NCI-H1694 treated with DMSO at 0.1 percent for 48 hours (cell line): ENCODE results near the gene SPSB4.

ENCODE experiments used
- DNase-seq: peaks from one replicate; lab custom pipeline; 2025; lab: John Stamatoyannopoulos, UW

Gene SPSB4

DNA sequence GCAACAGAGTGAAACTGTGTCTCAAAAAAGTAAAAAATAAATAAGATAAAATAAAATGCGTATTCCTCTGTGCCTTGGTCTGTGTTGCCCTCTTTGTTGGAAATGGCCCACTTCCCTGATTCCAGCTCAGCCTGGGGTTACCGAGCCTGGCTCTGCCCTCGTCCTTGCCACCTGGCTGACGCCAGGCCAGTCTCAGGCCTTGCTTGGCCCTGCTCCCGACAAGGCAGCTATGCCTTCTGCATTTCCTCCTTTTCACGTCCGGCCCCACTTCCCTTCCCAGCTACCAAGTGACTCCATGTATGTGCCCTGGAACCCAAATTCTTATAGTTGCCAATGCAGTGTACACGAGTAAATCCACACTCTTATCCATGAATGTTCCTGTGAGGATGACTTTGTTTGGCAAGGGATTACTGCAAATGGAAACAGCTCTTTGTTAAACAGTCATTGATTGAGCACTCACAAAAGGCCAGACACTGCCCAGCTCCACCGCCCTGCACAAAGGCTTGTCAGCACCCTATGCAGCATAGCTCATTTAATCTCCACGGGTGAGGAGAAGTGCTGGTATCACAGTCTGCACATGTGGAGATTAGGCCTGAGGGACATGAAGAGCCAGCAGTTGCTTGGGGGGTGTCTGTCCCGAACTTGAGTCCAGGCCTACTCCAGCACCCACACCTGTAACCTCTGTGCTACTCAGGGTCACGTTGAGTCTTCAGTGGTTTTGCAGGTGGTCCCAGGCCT lies 25.1 kb downstream of the SPSB4 start:
- DNase-seq = no peak

DNA sequence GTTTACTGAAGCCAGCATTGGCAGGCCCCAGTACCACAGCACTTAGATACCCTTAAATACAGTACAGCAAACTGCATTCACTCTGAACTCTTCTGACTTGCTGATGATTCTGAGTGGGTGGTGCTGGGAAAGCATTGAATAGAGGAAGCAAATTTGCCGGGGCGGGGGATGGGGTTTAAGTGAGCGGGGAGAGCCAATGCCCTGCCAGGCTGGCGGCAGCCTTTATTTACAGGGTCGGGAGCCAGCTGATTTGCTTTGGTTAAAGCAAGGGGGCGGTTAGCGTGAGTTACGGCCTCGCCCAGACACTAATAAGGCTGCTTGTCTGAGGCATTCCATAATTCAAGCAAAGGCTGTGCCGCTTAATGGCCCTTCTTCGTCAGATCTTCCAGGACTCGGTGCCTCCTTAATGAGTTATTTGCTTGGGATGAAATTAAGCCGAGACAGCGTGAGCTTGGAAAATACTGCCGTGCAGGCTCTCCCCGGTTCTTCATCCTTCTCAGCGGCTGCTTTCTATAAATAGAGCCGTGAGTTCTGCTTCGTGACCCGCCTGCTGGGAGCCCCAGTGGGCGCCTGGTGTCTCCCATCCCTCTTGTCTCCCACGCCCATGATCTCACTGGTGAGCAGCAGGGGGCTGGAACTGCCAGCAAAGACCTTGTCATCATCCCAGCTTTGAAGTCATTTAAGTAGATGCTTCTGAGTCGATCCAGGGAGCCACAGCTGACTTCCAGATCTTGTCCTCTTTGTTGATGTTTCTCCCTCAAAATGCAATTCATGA lies 25.8 kb downstream of the SPSB4 start:
- peak; percentile 18 for DNase-seq

DNA sequence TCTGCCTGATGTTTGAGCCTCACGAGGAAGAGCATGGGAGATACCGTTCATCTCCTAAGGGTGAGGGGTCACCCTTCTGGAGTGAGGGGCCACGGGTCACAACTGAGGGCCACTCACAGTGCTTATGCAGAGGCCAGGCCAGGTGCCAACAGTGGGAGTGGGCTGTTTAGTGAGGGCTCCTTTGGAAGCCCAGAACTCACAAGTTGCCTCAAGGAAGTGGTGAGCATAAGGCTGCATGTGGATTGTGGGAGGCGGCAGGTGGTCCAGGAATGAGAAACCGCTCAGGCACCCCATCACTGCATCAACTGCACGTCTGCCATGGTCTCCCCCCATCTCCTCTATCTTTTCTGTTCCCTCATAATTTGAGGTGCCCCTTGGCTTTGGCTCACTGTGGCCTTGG lies 26.5 kb downstream of the SPSB4 start:
- DNase-seq = no peak

DNA sequence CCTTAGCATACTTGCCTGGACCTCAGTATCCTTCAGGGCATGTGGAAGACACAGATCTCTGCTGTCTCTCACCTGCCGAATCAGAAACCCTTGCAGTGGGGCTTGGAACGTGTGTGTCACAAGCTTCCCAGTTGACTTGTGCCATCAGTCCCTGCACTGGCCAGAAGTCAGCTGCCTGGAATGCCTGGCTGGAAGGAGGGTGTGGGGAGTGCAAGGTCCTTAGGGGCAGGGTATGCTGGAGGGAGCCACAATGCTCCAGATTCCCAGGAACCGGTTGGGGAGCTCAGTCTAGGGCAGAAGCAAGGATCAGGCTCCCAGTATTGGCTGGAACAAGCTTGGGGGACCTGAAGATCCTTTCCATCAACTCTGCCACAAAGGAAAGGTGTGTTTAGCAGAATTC lies 27.1 kb downstream of the SPSB4 start:
- no peak for DNase-seq

DNA sequence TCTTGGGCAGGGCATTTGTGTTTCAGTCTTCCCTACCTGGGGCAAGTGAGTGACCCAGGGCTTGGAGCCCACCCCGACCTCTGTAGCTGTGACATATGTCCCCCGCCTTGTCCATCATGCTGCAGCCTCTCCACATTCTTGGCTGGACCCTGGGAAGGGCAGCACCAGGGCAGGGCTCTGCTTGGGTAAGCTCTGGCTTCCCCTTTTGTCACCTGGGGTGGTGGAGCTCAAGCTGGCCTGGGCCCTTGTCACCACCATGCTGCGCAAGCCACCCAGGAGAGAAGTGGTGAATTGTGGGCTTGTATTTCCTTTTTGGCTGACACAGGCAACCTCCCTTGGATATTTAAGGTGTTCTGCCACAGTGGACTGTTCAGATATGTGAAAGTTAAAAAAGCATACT lies 29.3 kb downstream of the SPSB4 start:
- DNase-seq = no peak

DNA sequence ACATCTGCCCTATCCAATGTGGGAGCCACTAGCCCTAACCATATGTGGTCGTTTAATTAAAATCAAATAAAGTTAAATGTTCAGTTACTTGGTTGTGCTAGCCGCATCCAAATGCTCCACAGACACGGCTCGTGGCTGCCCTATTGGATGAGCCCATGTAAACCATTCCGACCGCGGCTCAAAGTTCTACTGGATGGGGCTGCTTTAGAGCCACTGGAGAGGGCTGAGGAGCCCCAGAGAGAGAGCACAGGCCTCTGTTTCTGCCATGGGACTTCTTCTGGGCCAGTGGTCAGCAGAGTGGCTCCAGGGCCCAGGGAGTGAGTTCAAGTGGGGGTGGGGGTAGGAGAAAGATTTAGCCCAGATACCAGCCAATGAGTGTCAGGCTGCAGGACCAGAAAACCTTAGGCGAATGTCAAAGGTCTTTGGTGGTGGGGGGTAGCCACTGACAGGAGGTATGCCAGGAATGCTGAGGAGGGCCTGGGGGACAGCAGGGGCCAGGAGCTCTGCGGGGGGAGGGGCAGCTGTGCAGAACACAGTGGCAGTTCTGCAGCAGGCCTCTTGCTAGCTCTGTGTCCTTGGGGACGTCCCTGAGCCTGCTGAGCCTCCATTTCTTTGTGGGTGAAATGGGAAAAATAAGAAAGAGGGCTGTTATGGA lies 30.1 kb downstream of the SPSB4 start:
- no peak for DNase-seq

DNA sequence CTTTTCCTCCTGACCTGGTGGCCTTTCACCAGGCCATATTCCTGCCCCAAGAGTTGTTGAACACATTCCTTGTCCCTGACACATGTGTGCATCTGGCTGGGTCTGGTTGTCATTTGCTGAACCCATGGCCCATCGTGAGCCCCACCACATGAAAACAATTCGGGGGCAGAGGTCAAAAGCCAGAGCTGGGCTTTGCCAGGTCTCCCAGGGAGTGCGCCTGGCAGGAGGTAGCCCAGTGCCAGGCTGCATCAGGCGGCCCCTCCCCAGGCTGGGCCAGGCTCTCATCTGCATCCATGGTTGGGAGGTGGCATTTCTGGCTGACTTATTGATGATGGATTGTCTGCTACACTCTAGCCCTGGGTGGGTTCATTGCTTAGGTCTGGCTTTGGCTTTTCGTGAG lies 30.9 kb downstream of the SPSB4 start:
- no peak for DNase-seq

DNA sequence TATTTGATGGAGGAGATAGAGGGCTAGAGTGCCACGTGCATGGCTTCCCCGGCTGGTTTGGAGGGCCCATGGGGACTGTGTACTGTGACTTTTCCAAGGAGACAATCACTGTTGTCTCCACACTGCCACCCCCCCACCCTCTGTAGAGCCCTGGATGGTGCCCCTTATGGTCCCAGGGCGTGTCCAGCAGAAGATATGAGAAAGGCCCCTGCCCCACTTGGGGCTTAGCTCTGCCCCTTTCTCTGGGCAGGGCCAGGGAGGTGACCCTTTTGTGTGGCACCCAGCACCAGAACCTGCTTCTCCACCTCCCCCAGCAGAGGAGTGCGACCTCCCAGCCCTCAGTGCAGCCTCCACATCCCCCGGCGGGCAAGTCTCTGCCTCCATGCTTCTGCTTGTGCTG lies 32.1 kb downstream of the SPSB4 start:
- no peak for DNase-seq

DNA sequence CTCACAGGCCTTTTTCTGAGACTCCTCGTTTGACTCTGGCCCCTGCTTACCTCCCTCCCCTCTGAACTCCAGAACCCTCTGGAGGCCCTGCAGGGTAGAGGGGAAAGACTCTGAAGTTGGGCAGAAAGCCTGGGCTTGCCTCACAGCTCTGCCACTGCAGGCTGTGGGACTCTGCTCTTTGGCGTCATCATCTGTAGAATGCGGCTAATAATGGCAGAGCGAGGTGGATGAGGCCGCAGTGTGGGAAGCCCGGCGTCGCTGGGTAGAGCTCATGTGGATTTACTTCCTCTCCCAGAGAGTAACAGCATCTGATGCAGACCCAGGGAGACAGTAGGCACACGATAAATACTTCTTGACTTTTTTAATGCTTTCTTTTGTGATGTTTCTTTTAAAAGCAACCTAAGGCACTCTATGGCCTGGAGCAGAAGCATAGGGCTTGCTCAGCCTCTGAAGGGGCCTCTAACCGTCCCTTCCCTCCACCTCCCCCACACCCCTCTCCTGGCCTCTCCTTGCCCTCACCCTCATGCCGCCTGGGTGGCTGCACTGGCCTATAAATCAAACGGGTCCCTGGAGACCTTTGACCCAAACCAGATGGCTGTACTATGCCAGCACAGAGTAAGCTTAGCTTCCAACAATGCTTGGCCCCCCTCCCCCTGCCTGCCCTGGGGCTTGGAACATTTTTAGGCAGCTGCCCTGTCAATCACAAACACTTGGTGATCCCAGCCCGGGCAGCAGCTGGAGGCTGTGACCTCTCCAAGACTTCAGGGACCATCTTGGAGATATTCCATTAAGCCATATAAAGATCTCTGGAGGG lies 32.9 kb downstream of the SPSB4 start:
- no peak for DNase-seq

DNA sequence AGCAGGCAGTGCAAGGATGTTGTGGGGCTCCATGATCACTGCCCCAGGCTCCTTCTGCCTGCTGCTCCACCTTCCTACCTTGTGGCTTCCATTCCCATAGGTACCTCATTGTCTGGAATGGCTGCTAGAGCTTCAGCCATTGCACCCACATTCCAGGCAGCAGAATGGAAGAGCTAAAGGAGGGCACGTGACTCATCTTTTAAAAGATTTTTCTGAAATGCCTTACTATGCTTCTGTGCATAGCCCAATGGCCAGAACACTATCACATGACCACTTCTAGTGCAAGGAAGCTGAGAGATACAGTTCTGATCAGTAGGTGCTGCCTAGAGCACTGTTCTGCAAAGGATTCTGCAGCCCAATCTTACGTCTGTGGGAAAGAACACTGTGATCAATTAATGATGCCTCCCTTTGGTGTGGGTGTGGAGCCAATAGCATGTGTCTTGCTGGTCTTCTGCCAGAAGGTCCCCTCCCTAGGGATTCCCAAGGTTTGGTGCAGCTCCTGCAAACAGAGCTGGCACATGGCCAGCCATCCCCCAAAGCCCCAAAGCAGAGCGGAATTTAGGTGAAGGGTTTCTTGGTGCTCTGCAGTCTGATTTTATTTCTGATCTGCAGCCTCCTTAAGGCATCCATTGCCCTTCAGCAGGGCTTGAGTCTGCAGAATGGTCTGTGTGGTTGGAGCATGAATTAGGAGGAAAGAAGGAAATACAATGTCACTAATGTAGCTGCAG lies 34.4 kb downstream of the SPSB4 start:
- no peak for DNase-seq

DNA sequence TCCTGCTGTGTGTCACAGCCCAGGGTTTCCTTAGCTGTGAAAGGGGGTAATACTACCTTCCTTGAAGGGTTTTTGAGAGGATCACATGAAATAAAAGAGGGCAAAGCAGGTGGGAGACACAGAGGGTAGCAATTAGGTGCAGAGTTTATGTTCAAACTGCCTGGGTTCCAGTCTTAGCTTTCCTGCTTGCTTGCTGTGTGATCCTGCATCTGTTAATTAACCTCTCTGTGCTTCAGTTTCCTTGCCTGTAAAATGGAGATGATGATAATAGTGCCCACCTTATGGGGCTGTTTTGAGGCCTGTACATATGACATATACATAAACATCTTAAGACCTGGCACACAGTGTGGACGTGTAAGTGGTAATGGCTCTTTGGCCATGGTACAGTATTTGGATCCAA lies 35.0 kb downstream of the SPSB4 start:
- no peak for DNase-seq

DNA sequence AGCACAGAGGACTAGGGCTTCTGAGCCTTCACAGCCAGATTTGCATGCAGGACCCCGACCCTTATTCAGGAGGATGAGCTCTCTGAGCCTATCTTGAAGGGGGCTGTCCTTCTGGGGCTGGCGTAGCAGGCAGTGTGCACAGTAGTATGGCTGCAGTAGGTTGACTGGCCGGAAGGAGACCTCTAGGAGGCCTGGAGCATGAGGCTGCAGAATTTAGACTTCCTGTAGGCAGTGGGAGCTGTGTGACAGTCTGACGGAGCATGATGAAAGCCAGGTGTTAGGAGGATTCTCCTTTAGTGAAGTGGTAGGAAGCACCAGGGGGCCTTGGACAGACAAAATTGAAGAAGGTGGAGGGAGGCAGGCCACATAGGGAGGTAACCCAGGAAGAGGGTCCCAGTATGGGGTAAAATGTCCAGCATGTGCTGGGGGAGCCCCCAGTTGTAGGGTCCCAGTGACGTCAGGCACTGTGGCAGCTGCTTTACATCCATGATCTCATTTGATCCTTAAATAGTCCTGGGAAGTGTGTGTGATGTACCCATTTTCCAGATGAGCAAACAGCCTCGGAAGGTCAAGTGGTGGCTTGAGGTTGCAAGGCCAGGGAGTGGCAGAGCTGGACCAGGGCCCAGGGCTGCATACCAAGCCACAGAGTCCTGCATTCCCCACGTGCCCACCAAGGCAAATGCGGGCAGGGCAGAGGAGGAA lies 36.1 kb downstream of the SPSB4 start:
- DNase-seq = no peak

DNA sequence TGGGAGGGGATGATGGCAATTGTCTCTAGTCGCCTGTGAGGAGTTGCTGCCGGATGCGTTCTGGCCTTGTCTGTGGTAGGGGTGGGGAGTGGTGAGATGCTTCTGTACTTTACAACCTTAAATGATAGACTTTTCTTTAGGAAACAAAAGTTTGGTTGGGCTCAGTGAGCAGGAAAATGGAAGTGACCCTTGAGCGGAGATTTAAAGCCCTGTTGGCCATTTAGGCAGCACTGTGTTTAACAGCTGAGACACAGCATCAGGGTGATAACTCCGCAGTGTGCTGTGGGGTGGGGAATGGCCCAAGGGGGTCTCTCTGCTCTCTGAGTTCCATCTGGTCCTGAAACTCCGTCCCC lies 36.6 kb downstream of the SPSB4 start:
- no peak for DNase-seq

DNA sequence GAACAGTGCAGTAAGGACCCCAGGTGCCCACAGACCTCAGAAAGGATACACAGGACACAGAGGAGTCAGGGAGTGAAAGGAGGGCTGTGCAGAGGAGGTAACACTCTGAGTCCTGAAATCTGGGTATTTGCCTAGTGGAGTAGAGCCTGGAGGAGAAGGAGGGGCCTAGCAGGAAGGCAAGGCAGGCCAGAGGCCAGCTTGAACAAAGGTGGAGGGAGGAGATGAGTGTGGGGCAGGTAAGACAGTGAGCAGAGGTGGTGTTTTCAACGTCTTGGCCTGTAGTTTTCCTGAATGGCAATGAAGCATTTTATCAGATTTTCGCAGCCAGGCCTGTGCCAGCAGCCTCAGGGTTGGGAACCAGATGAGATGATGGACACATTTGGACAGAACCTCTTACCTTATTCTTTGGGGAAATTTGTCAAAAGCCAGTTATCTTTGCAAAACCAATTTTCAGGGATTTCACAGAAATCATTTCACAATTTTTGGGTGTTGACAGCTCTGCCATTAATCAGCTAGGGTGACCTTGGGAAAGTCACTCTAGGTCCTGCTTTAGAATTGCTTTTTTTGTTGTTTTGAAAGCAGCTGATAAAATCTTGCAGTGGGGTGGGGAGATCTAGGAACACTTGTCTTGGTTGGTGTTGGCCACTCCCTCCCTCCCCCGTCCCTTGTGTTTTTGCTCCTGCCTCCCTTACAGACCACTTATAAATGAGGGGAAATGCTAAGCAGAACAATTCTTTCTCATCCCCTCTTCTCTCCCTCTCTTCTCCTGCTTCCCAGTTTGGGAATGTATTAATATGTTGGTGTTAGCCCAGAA lies 38.4 kb downstream of the SPSB4 start:
- no peak for DNase-seq

DNA sequence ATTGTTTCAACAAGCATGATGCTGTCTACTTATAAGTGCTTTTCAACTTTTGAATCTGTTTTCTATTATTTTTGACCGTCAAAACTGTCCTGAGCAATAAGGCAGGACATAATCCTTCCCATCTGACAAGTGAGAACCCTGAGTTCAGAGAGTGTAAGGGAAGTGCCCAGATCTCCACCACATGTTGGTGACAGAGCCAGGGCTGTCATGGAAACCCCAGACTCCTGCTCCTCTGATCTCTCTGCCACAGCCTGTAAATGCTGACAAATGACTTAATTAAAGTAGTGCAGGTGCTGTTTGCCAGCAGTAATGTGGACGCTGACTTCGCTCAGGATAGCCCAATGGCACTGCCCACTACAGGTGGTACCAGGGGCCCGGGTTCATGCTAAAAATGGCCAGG lies 40.3 kb downstream of the SPSB4 start:
- peak; percentile 41 for DNase-seq

DNA sequence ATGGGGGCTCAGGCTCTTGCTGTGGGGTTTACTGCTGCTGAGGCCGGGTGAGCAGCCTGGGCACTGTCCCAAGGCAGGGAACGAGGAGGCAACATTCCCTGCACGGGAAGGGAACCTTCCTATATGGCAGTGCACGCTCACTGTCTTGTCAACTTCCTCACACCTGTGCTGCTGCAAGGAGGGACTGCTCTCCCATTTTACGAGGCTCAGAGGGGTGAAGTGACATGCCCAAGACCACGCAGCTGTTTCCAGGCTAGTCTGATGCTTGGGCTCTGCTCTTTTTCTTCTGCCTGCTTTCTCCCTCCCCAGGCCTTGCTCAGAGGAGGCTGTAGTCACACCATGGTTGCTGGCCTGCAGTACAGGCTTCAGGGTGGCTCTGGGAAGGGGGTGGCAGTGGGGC lies 41.5 kb downstream of the SPSB4 start:
- DNase-seq = no peak

DNA sequence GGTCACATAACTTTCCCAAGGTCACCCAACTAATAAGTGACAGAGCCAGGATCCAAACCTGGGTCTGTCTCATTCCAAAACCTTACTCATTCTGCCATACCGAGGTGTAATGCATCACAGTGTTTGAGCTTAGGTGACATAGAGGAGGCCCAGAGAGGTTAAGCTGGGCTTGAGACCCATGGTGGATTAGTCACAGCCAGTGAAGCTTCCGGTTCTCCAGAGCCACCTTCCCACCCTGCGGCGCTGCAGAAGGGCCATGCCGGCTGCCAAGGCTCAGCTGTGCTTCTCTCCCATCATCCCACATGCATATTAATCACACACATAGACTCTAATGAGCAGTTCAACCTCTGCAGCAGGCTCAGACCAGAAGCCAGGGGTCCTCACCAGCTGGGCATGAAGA lies 42.2 kb downstream of the SPSB4 start:
- DNase-seq = peak; percentile 90

DNA sequence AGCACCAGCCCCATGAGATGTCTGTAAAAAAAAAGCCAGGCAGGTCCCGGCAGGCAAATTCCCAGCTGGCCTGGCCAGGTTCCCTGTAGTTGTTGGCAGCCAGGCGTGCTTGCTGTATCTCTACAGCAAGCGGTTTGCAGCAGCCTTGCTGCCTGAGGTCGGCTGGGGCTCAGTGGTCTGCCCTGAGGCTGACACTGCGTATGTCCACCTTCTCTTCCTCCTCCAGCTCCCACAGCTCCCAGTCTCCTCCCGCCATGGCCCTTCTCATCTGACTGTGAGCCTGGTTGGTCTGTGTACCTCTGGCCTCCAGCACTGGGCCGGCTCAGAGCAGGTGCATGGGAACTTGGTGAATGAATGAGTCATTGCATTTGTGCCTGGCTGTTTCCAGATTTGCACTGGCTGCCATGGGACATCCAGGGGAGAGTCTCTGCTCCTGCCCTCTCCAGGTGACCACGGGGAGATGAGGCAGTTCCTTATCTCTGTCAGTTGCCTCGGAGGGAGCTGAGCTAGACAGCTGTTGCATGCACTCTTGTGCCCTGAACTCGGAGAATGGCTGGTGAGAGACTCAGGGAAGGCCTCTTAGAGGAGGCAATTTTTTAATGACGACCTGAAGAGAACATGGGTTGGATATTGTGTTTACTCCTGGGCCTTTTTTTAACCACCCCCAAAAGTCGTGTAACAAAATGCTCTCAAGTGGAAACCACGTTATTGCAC lies 43.0 kb downstream of the SPSB4 start:
- DNase-seq = peak; percentile 91

DNA sequence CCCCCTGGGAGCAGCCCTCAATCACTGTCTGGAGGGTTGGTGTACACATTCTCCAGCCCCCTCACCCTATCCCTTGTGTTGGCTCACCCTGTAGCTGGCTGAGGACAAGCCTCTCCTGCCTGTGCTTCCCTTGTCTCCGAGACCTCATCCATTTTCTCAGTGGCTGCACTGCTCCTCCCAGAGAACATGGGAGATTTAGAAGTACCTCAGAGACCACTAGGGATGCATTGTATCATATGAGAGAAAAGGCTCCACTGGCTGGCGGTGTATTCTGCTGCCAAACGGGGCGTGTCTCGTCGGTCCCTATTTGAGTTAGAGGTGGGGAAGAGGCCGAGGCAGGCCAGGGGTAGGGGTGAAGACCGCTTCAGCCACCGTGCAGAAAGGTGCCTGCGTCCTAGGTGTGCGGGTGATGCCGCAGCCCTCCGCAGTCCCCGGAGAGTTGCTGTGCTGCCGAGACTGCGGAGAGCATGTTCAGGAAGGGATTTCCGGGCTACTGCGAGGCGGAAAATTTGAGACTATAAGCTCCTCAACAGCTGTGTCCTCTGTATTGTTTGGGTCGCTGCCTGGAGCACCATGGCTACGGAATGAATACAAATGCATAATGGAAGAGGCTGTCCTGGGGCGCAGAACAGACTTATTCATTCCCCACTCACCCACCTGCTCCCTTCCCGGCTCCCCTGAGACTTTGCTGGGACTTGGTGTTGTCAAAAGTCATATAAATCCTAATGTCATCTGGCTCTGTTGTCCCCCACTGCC lies 43.8 kb downstream of the SPSB4 start:
- DNase-seq = peak; percentile 90
